Measurements from ENCODE around the gene MIA.

DNA sequence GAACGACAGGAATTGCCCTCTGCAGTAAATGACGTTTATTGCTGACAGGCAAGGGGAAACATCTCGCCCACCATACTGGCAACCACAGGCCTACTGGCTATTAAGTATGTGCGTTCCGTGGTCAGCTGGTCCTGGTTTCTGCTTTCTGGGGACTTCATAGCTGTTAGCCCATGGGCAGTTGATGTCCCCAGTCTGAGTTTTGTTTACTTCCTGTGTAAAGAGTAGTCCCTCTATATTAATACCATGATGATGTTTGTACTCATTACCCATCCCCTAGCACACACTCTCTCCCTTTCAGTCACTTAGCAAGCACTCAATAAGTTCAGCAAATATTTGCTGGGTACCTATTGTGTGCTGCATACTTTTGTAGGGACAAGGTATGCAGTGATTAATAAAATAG lies 6.5 kb upstream of the MIA start:
- TF ChIP-seq, protein P1, sequence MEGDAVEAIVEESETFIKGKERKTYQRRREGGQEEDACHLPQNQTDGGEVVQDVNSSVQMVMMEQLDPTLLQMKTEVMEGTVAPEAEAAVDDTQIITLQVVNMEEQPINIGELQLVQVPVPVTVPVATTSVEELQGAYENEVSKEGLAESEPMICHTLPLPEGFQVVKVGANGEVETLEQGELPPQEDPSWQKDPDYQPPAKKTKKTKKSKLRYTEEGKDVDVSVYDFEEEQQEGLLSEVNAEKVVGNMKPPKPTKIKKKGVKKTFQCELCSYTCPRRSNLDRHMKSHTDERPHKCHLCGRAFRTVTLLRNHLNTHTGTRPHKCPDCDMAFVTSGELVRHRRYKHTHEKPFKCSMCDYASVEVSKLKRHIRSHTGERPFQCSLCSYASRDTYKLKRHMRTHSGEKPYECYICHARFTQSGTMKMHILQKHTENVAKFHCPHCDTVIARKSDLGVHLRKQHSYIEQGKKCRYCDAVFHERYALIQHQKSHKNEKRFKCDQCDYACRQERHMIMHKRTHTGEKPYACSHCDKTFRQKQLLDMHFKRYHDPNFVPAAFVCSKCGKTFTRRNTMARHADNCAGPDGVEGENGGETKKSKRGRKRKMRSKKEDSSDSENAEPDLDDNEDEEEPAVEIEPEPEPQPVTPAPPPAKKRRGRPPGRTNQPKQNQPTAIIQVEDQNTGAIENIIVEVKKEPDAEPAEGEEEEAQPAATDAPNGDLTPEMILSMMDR (IDR thresholded peaks at IDR 0.05), result no peak
- TF ChIP-seq POLR2AphosphoS5 (IDR thresholded peaks at IDR 0.05) (no peak), POLR2A (IDR thresholded peaks at IDR 0.05) (no peak)

Measured in breast epithelium (tissue), 3 donors.